Measurements from ENCODE around the gene SOX5. TPM values are rescaled to one million over a fixed set of nuclear protein-coding genes. Genes with fewer than 3 reads are reported as not detected.

Gene SOX5
- total and polyA plus RNA-seq, 2 of the 8 experiments (the other 6 are each of a cell fraction or from before 2014, with no cell fraction given) = 2.2 to 2.6 TPM

DNA sequence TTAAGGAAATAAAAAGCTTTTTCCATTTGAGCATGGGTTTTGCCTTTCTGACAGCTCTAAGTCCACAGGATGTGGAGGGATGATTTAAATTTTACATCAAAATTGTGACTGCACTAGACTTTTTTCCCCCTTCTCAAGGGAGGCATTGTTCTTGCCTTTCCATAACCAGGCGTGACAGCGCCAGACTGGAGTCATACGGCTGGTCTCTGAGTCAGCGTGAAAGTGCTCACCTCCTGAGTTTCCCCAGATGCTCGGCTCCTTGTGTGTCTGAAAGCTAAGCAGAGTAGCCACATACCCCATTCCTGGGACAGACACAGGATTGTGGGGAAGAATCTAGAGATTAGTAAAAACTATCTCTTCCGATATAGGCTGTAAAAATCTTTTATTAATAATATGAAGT, 43.1 kb downstream of the SOX5 start:
- no peak overlapping the region for H2BK12ac ChIP-seq (ENCODE audit: low read depth, low read length)
- no peaks in the 10 kb centered on the region for H3K36me3 ChIP-seq (ENCODE audit: control insufficient read depth in 2 of 4, insufficient read depth in 4 of 4, low read length in 3 of 4)
- no peak overlapping the region for H2BK120ac ChIP-seq (replicated peaks; ENCODE audit: low read depth, low read length)
- no peak overlapping the region for H3K23ac ChIP-seq (ENCODE audit: insufficient read length)
- no peak overlapping the region for H3K9ac ChIP-seq (replicated peaks in 1 of 4; ENCODE audit: extremely low read depth in 1 of 4, low read depth in 3 of 4, low read length in 3 of 4)
- H3K27me3 ChIP-seq (replicated peaks in 1 of 4; ENCODE audit: control insufficient read depth in 3 of 4, extremely low read depth in 1 of 4, insufficient read depth in 3 of 4, low read length in 3 of 4) = no peaks in the 10 kb centered on the region
- FAIRE-seq = no peak
- no peaks in the 10 kb centered on the region for H3K79me1 ChIP-seq (ENCODE audit: low read depth, low read length)
- no peak overlapping the region for H4K5ac ChIP-seq (ENCODE audit: insufficient read length, low read depth, low read length)
- no peak overlapping the region for H3K4ac ChIP-seq (replicated peaks; ENCODE audit: insufficient read length, low read depth, low read length)
- no peak overlapping the region for H3K4me2 ChIP-seq (ENCODE audit: insufficient read depth in 1 of 2, low read depth in 2 of 2, low read length in 2 of 2)
- CTCF ChIA-PET (ENCODE audit: partially characterized antibody) = no interaction called here
- H3K14ac ChIP-seq (ENCODE audit: insufficient read length) = no peak overlapping the region
- H4K20me1 ChIP-seq (replicated peaks in 1 of 2; ENCODE audit: control insufficient read depth in 1 of 2, insufficient read depth in 2 of 2, low read length in 2 of 2) = no peaks in the 10 kb centered on the region
- H4K8ac ChIP-seq (ENCODE audit: extremely low read depth, insufficient read depth, low read length) = no peak overlapping the region
- no peak overlapping the region for H2BK5ac ChIP-seq (ENCODE audit: low read depth, low read length)
- DNase-seq (ENCODE audit: low read depth in 1 of 2, low spot score in 2 of 2) = no peak
- H2BK20ac ChIP-seq (ENCODE audit: low read length) = no peak overlapping the region
- H3K4me3 ChIP-seq (ENCODE audit: extremely low read depth in 1 of 4, insufficient read depth in 2 of 4, low read depth in 3 of 4, low read length in 4 of 4) = no peak overlapping the region
- 83% methylated on average over 6 of the region's 6 CpGs; no CpG with 5 or more reads in 1 of the 2 experiments for WGBS, 2 experiments (ENCODE audit: extremely low coverage in 1 of 2, insufficient coverage in 1 of 2, insufficient read length in 1 of 2, insufficient replicate concordance in 2 of 2, low coverage in 1 of 2, low lambda C conversion rate in 2 of 2, missing lambda C conversion rate in 1 of 2)
- no peak overlapping the region for H4K91ac ChIP-seq (replicated peaks; ENCODE audit: insufficient read length, low read length)
- no peak overlapping the region for H2AFZ ChIP-seq (ENCODE audit: low read length)
- H3K4me1 ChIP-seq (replicated peaks in 1 of 4; ENCODE audit: control insufficient read depth in 3 of 4, insufficient read depth in 4 of 4, low read length in 3 of 4) = no peaks in the 10 kb centered on the region
- H3K27ac ChIP-seq (ENCODE audit: low read depth, low read length) = no peak overlapping the region
- no peak overlapping the region for H2BK15ac ChIP-seq (ENCODE audit: low read length)
- H3K18ac ChIP-seq (ENCODE audit: extremely low read depth, low read length) = no peak overlapping the region
- no peaks in the 10 kb centered on the region for H3K9me3 ChIP-seq (ENCODE audit: insufficient read depth in 2 of 2, low read depth in 1 of 2, low read length in 1 of 2)
- H3K79me2 ChIP-seq (ENCODE audit: control insufficient read depth in 1 of 2, insufficient read depth in 2 of 2, low read length in 2 of 2) = no peaks in the 10 kb centered on the region
- no peak overlapping the region for H3K56ac ChIP-seq (replicated peaks; ENCODE audit: insufficient read length, low read depth, low read length)
- POLR2A ChIA-PET (ENCODE audit: partially characterized antibody) = no interaction called here
- no peaks in the 10 kb centered on the region for H3K23me2 ChIP-seq (ENCODE audit: low read depth, low read length)
- no peak overlapping the region for H2AK5ac ChIP-seq (ENCODE audit: low read depth, low read length)
- TF ChIP-seq, protein P1, sequence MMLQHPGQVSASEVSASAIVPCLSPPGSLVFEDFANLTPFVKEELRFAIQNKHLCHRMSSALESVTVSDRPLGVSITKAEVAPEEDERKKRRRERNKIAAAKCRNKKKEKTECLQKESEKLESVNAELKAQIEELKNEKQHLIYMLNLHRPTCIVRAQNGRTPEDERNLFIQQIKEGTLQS (IDR thresholded peaks at IDR 0.05; ENCODE audit: insufficient read depth, low read depth, low read length) = no peak
- no peak for TF ChIP-seq CREB1 (IDR thresholded peaks at IDR 0.05)
- TF ChIP-seq TCF12 (IDR thresholded peaks at IDR 0.05; ENCODE audit: low read depth, low read length) = no peak
- TF ChIP-seq ZNF274 (IDR thresholded peaks at IDR 0.05; ENCODE audit: borderline replicate concordance, extremely low read depth, low read length) = no peak
- TF ChIP-seq RXRA (IDR thresholded peaks at IDR 0.05; ENCODE audit: insufficient read depth, low read depth, low read length) = no peak
- TF ChIP-seq, protein P2, sequence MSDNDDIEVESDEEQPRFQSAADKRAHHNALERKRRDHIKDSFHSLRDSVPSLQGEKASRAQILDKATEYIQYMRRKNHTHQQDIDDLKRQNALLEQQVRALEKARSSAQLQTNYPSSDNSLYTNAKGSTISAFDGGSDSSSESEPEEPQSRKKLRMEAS (IDR thresholded peaks at IDR 0.05) = no peak
- no peak for TF ChIP-seq CTBP2 (IDR thresholded peaks at IDR 0.05; ENCODE audit: borderline replicate concordance, insufficient read depth, insufficient read length, low read length)
- no peak for TF ChIP-seq SIX5 (IDR thresholded peaks at IDR 0.05; ENCODE audit: low read depth, low read length)
- TF ChIP-seq, protein P3, sequence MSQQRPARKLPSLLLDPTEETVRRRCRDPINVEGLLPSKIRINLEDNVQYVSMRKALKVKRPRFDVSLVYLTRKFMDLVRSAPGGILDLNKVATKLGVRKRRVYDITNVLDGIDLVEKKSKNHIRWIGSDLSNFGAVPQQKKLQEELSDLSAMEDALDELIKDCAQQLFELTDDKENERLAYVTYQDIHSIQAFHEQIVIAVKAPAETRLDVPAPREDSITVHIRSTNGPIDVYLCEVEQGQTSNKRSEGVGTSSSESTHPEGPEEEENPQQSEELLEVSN (IDR thresholded peaks at IDR 0.05) = no peak
- TF ChIP-seq BACH1 (IDR thresholded peaks at IDR 0.05; ENCODE audit: low read length) = no peak
- no peak for TF ChIP-seq POLR2A (IDR thresholded peaks at IDR 0.05; ENCODE audit: control extremely low read depth in 1 of 2, low read depth in 2 of 2, low read length in 2 of 2)
- TF ChIP-seq HDAC6 (IDR thresholded peaks at IDR 0.05; ENCODE audit: low read depth, low read length) = no peak
